Heart left ventricle (tissue), 13 donors: ENCODE data around the gene CNGA3.

Experiments
- POLR2A ChIP-seq, 2 donors: fragments of 450-650 bp; IDR thresholded peaks; one replicate each; pipeline ENCODE4 v1.6.1; 2017; ENCODE audit warnings: antibody characterized with exemption in 2 of 2, mild to moderate bottlenecking in 2 of 2, moderate library complexity in 2 of 2
- TF ChIP-seq, protein P1 (sequence below), 12 donors: fragments of 200-600 bp; sonication (generic) in 4 of 12; IDR thresholded peaks; one replicate each; pipeline versions ENCODE4 v1.5.0 to v1.8.0; 2018 to 2022; ENCODE audit warnings: antibody characterized with exemption in 12 of 12, mild to moderate bottlenecking in 5 of 12
- donor health status: ischemic (EF 13 %, LVEDD 7.1; RV severe dilation, severe dysfunction).
- donor health status: DM: no; HTN: yes; CAD: no.
- donor health status: DM: no; HTN: no; CAD: no.
- donor health status: ischemic (EF 25% LVEDD 6.9; RV normal size, moderate dysfunction).
- donor health status: ischemic (EF 25% LVEDD 5.7; RV mildly dilated, moderate dysfunction).
- donor health status: ischemic (EF 35%, LVEDD 5.7; RV mildly dilated, moderate dysfunction).
- donor health status: nonischemic (EF 11% LVEDD 7.7; RV severe dilation, severe dysfunction).
- donor health status: DM: yes; HTN: yes; CAD: no.
- donor health status: PGD.
- donor health status: ischemic (EF 29% LVEDD 5.4; RV normal size, mild dysfunction).
- donor health status: nonischemic (EF 23%, LVEDD 6.1; RV moderate dilation, normal function).

DNA sequence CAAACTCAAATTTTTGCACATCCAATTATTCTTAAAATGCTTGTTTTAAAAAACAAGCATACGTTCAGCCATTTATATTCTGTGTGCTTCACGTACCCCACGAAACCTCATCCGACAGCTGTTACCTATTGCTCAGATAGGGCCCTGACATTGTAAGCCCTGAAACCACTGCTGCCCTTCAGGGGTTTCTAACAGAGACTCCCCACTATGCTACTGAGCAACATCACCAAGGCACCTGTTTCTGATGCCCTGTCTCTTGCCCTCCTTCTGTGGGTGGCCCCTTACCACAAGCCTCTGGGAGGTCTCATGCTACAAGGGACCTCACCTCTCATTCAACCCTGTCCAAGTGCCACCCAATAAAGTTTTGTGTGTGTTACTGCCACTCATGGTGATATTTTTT lies 18.5 kb upstream of the CNGA3 start:
- TF ChIP-seq, protein P1, sequence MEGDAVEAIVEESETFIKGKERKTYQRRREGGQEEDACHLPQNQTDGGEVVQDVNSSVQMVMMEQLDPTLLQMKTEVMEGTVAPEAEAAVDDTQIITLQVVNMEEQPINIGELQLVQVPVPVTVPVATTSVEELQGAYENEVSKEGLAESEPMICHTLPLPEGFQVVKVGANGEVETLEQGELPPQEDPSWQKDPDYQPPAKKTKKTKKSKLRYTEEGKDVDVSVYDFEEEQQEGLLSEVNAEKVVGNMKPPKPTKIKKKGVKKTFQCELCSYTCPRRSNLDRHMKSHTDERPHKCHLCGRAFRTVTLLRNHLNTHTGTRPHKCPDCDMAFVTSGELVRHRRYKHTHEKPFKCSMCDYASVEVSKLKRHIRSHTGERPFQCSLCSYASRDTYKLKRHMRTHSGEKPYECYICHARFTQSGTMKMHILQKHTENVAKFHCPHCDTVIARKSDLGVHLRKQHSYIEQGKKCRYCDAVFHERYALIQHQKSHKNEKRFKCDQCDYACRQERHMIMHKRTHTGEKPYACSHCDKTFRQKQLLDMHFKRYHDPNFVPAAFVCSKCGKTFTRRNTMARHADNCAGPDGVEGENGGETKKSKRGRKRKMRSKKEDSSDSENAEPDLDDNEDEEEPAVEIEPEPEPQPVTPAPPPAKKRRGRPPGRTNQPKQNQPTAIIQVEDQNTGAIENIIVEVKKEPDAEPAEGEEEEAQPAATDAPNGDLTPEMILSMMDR (IDR thresholded peaks at IDR 0.05) = no peak
- TF ChIP-seq POLR2A (IDR thresholded peaks at IDR 0.05) = no peak
